Liver (tissue), 9 donors: ENCODE data around the gene SMIM7. TPM values are rescaled to one million over a fixed set of nuclear protein-coding genes. Genes with fewer than 3 reads are reported as not detected.

ENCODE experiments used
- DNase-seq: peaks from one replicate; pipeline ENCODE4 v3.0.0-alpha.2; 2017; ENCODE audit warnings: low spot score
- H3K27ac ChIP-seq, 2 donors: one replicate each; pipeline ENCODE4 v1.7.0; 2013; ENCODE audit warnings: inconsistent platforms in 2 of 2, low read length in 2 of 2, control low read depth in 1 of 2, low read depth in 1 of 2, mild to moderate bottlenecking in 1 of 2
- H3K27me3 ChIP-seq, 4 donors: one replicate each; pipeline versions ENCODE4 v1.6.1 to v1.7.0; 2013; ENCODE audit warnings: low read length in 3 of 4, inconsistent platforms in 1 of 4, mild to moderate bottlenecking in 1 of 4, moderate library complexity in 1 of 4; ENCODE audit not compliant: control insufficient read depth in 4 of 4, insufficient read depth in 4 of 4
- H3K36me3 ChIP-seq, 4 donors: one replicate each; pipeline versions ENCODE4 v1.6.1 to v1.7.0; 2013; ENCODE audit warnings: low read length in 3 of 4, mild to moderate bottlenecking in 3 of 4, low read depth in 1 of 4, moderate library complexity in 1 of 4; ENCODE audit not compliant: control insufficient read depth in 4 of 4, insufficient read depth in 3 of 4
- H3K4me1 ChIP-seq, 4 donors: one replicate each; pipeline versions ENCODE4 v1.6.1 to v1.7.0; 2013; ENCODE audit warnings: low read length in 3 of 4, mild to moderate bottlenecking in 3 of 4, moderate library complexity in 1 of 4; ENCODE audit not compliant: control insufficient read depth in 4 of 4, insufficient read depth in 4 of 4
- H3K4me3 ChIP-seq, 3 donors: one replicate each; pipeline versions ENCODE4 v1.6.1 to v1.7.0; 2013; ENCODE audit warnings: low read length in 3 of 3, control low read depth in 1 of 3, low read depth in 1 of 3, mild to moderate bottlenecking in 1 of 3
- H3K9ac ChIP-seq, 2 donors: one replicate each; pipeline ENCODE4 v1.7.0; 2013; ENCODE audit warnings: low read length in 2 of 2, mild to moderate bottlenecking in 2 of 2, moderate library complexity in 2 of 2, control low read depth in 1 of 2, low read depth in 1 of 2
- H3K9me3 ChIP-seq, 4 donors: one replicate each; pipeline versions ENCODE4 v1.6.1 to v1.7.0; 2013; ENCODE audit warnings: low read length in 3 of 4; ENCODE audit not compliant: control insufficient read depth in 4 of 4
- EGR1 ChIP-seq, 2 donors: IDR thresholded peaks; 2 replicates each; pipeline ENCODE4 v1.6.1; 2016 to 2018; ENCODE audit warnings: antibody characterized with exemption in 2 of 2, low read depth in 2 of 2
- FOXA1 ChIP-seq: IDR thresholded peaks from 2 replicates; pipeline ENCODE4 v1.6.1; 2016; ENCODE audit warnings: antibody characterized with exemption
- FOXA2 ChIP-seq: IDR thresholded peaks from 2 replicates; pipeline ENCODE4 v1.6.1; 2016; ENCODE audit warnings: antibody characterized with exemption
- GABPA ChIP-seq, 2 donors: IDR thresholded peaks in 1 of 2; conservative IDR thresholded peaks in 1 of 2; 2 replicates each; pipeline ENCODE4 v1.6.1; 2016; ENCODE audit warnings: antibody characterized with exemption in 2 of 2, mild to moderate bottlenecking in 1 of 2, moderate library complexity in 1 of 2
- HNF4A ChIP-seq, 2 donors: conservative IDR thresholded peaks; 2 replicates each; pipeline ENCODE4 v1.6.1; 2016; ENCODE audit warnings: antibody characterized with exemption in 2 of 2, mild to moderate bottlenecking in 2 of 2
- HNF4G ChIP-seq: IDR thresholded peaks from 2 replicates; pipeline ENCODE4 v1.6.1; 2016; ENCODE audit warnings: antibody characterized with exemption
- JUND ChIP-seq, 2 donors: IDR thresholded peaks; 2 replicates each; pipeline ENCODE4 v1.6.1; 2016; ENCODE audit warnings: antibody characterized with exemption in 2 of 2
- NR2F2 ChIP-seq: IDR thresholded peaks from 2 replicates; pipeline ENCODE4 v1.6.1; 2016; ENCODE audit warnings: antibody characterized with exemption
- RAD21 ChIP-seq, 2 donors: IDR thresholded peaks; 2 replicates each; pipeline ENCODE4 v1.6.1; 2016; ENCODE audit warnings: antibody characterized with exemption in 2 of 2, mild to moderate bottlenecking in 2 of 2
- RXRA ChIP-seq, 2 donors: IDR thresholded peaks; 2 replicates each; pipeline ENCODE4 v1.6.1; 2017 to 2018; ENCODE audit warnings: antibody characterized with exemption in 2 of 2, mild to moderate bottlenecking in 1 of 2
- SP1 ChIP-seq: IDR thresholded peaks from 2 replicates; pipeline ENCODE4 v1.6.1; 2018; ENCODE audit warnings: antibody characterized with exemption, mild to moderate bottlenecking
- TAF1 ChIP-seq: conservative IDR thresholded peaks from 2 replicates; pipeline ENCODE4 v1.6.1; 2016; ENCODE audit warnings: antibody characterized with exemption, mild to moderate bottlenecking
- YY1 ChIP-seq: IDR thresholded peaks from 2 replicates; pipeline ENCODE4 v1.6.1; 2016; ENCODE audit warnings: antibody characterized with exemption, mild to moderate bottlenecking
- WGBS: extraction: QIAGEN DNeasy Blood & Tissue Kit; methylation state at CpG from one replicate; pipeline ENCODE4 v1.1.7; 2013; 5-methylcytosine and 5-hydroxymethylcytosine counted together
- polyA plus RNA-seq, 2 donors: library from polyadenylated mRNA; stranded (reverse) in 1 of 2; unstranded in 1 of 2; fragments of 200-250 nt in 1 of 2; fragments of >200 nt in 1 of 2; fragmentation: Nextera tagmentation in 1 of 2; extraction: Ambion mirVana in 1 of 2; gene quantifications; one replicate each; pipeline versions ENCODE4 v1.2.1 to v1.2.3, GENCODE V29; 2013 to 2015
- total RNA-seq, 2 donors: library from RNA; depleted of rRNA; stranded (reverse); fragments of >200 nt; gene quantifications; one replicate each; pipeline ENCODE4 v1.2.3, GENCODE V29; 2014
- TF ChIP-seq, protein P1 (sequence below): IDR thresholded peaks from 2 replicates; pipeline ENCODE4 v1.6.1; 2016; ENCODE audit warnings: antibody characterized with exemption, mild to moderate bottlenecking
- TF ChIP-seq, protein P2 (sequence below): fragments of 150-350 bp; IDR thresholded peaks from 2 replicates; pipeline ENCODE4 v1.5.1; 2017; ENCODE audit warnings: improper control_type of control experiment, low read depth, low read length; ENCODE audit not compliant: missing input control
- TF ChIP-seq, protein P3 (sequence below): IDR thresholded peaks from 2 replicates; pipeline ENCODE4 v1.6.1; 2016; ENCODE audit warnings: antibody characterized with exemption
- TF ChIP-seq, protein P4 (sequence below): IDR thresholded peaks from 2 replicates; pipeline ENCODE4 v1.6.1; 2016; ENCODE audit warnings: antibody characterized with exemption
- TF ChIP-seq, protein P5 (sequence below): IDR thresholded peaks from 2 replicates; pipeline ENCODE4 v1.6.1; 2016; ENCODE audit warnings: antibody characterized with exemption
- donor health status: healthy.
- donor health status: healthy.
- donor health status: healthy.
- donor health status: healthy.
- donor health status: healthy.

The SMIM7 gene
- total and polyA plus RNA-seq, 4 donors, result 35.2 to 81.8 (median 46.9) TPM

DNA sequence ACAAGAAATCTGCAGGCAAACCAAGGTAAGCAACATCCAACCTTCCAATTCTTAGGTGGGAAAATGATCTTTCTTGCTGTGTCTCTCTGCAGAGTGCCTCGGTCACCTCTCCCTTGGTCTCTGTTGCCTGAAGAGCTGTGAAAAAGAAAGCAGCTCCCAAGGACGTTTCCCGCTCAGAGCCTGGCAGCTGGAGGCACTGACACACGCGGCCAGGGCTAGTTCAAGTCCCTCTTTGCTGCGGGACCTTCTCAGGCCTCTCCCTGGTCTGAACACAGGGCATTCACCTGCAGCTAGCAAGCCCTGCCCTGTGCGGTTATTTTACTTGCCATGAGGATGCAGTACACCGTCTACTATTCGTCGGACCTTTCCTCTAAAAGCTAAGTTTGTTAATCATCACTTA lies 35.7 kb downstream of the SMIM7 start:
- 85% methylated on average over 10 of the region's 10 CpGs for WGBS
- Histone ChIP-seq H3K9me3 (no peaks in the 10 kb centered on the region), H3K9ac (no peak overlapping the region), H3K4me3 (no peak overlapping the region), H3K36me3 (peaks cover 0 to 7% (median 3%) of the 10 kb centered on the region in 4 donors), H3K27ac (no peak overlapping the region), H3K4me1 (peaks cover 2 to 46% (median 35%) of the 10 kb centered on the region in 4 donors), H3K27me3 (no peaks in the 10 kb centered on the region)
- TF ChIP-seq TAF1 (no peak), GABPA (IDR thresholded peaks at IDR 0.05 in 1 of 2, conservative IDR thresholded peaks at IDR 0.05 in 1 of 2) (no peak), FOXA2 (no peak), NR2F2 (no peak), FOXA1 (no peak), RAD21 (IDR thresholded peaks at IDR 0.05) (no peak), YY1 (no peak), HNF4G (no peak)
- TF ChIP-seq, protein P1, sequence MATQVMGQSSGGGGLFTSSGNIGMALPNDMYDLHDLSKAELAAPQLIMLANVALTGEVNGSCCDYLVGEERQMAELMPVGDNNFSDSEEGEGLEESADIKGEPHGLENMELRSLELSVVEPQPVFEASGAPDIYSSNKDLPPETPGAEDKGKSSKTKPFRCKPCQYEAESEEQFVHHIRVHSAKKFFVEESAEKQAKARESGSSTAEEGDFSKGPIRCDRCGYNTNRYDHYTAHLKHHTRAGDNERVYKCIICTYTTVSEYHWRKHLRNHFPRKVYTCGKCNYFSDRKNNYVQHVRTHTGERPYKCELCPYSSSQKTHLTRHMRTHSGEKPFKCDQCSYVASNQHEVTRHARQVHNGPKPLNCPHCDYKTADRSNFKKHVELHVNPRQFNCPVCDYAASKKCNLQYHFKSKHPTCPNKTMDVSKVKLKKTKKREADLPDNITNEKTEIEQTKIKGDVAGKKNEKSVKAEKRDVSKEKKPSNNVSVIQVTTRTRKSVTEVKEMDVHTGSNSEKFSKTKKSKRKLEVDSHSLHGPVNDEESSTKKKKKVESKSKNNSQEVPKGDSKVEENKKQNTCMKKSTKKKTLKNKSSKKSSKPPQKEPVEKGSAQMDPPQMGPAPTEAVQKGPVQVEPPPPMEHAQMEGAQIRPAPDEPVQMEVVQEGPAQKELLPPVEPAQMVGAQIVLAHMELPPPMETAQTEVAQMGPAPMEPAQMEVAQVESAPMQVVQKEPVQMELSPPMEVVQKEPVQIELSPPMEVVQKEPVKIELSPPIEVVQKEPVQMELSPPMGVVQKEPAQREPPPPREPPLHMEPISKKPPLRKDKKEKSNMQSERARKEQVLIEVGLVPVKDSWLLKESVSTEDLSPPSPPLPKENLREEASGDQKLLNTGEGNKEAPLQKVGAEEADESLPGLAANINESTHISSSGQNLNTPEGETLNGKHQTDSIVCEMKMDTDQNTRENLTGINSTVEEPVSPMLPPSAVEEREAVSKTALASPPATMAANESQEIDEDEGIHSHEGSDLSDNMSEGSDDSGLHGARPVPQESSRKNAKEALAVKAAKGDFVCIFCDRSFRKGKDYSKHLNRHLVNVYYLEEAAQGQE, result no peak
- TF ChIP-seq, protein P2, sequence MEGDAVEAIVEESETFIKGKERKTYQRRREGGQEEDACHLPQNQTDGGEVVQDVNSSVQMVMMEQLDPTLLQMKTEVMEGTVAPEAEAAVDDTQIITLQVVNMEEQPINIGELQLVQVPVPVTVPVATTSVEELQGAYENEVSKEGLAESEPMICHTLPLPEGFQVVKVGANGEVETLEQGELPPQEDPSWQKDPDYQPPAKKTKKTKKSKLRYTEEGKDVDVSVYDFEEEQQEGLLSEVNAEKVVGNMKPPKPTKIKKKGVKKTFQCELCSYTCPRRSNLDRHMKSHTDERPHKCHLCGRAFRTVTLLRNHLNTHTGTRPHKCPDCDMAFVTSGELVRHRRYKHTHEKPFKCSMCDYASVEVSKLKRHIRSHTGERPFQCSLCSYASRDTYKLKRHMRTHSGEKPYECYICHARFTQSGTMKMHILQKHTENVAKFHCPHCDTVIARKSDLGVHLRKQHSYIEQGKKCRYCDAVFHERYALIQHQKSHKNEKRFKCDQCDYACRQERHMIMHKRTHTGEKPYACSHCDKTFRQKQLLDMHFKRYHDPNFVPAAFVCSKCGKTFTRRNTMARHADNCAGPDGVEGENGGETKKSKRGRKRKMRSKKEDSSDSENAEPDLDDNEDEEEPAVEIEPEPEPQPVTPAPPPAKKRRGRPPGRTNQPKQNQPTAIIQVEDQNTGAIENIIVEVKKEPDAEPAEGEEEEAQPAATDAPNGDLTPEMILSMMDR, result no peak
- no peak for DNase-seq

DNA sequence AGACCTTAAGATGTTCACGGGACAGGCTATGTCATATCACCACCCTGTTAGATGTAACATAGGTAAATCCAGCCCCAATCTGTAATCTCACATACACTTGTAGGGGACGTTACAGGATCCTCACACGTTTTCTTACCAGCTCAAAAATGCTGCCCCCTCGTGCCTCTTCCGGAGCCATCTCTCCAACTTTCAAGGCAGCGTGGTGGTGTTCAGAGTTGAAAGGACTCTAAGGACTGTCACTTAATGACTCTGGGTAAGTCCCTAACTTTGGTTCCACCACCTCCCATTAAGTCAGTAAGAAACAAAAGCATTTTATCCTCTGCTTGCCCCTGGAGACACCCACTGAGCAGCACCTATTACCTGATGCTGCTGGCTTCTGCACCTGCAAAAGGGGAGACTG lies 36.4 kb downstream of the SMIM7 start:
- no peak for DNase-seq
- H3K36me3 ChIP-seq, result peaks cover 0 to 7% (median 3%) of the 10 kb centered on the region in 4 donors
- H3K4me3 ChIP-seq, result no peak overlapping the region
- no peak overlapping the region for H3K9ac ChIP-seq
- no peak overlapping the region for H3K27ac ChIP-seq
- no peak for TF ChIP-seq TAF1
- TF ChIP-seq, protein P2, result no peak
- TF ChIP-seq, protein P3, sequence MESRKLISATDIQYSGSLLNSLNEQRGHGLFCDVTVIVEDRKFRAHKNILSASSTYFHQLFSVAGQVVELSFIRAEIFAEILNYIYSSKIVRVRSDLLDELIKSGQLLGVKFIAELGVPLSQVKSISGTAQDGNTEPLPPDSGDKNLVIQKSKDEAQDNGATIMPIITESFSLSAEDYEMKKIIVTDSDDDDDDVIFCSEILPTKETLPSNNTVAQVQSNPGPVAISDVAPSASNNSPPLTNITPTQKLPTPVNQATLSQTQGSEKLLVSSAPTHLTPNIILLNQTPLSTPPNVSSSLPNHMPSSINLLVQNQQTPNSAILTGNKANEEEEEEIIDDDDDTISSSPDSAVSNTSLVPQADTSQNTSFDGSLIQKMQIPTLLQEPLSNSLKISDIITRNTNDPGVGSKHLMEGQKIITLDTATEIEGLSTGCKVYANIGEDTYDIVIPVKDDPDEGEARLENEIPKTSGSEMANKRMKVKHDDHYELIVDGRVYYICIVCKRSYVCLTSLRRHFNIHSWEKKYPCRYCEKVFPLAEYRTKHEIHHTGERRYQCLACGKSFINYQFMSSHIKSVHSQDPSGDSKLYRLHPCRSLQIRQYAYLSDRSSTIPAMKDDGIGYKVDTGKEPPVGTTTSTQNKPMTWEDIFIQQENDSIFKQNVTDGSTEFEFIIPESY, result no peak
- no peak for TF ChIP-seq NR2F2
- TF ChIP-seq, protein P1, result no peak
- TF ChIP-seq HNF4A (conservative IDR thresholded peaks at IDR 0.05), result no peak
- no peak for TF ChIP-seq FOXA2
- no peak for TF ChIP-seq RAD21 (IDR thresholded peaks at IDR 0.05)
- no peak for TF ChIP-seq JUND (IDR thresholded peaks at IDR 0.05)
- TF ChIP-seq GABPA (IDR thresholded peaks at IDR 0.05 in 1 of 2, conservative IDR thresholded peaks at IDR 0.05 in 1 of 2), result no peak
- TF ChIP-seq EGR1 (IDR thresholded peaks at IDR 0.05; ENCODE audit: low read depth in 2 of 2), result no peak
- TF ChIP-seq YY1, result no peak
- TF ChIP-seq RXRA (IDR thresholded peaks at IDR 0.05), result no peak
- TF ChIP-seq, protein P4, sequence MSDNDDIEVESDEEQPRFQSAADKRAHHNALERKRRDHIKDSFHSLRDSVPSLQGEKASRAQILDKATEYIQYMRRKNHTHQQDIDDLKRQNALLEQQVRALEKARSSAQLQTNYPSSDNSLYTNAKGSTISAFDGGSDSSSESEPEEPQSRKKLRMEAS, result no peak
- no peak for TF ChIP-seq SP1
- no peak for TF ChIP-seq HNF4G
- TF ChIP-seq FOXA1, result no peak
- TF ChIP-seq, protein P5, sequence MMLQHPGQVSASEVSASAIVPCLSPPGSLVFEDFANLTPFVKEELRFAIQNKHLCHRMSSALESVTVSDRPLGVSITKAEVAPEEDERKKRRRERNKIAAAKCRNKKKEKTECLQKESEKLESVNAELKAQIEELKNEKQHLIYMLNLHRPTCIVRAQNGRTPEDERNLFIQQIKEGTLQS, result no peak
- no peaks in the 10 kb centered on the region for H3K9me3 ChIP-seq
- peaks cover 2 to 40% (median 31%) of the 10 kb centered on the region in 4 donors for H3K4me1 ChIP-seq
- WGBS, result 88% methylated on average over 6 of the region's 6 CpGs
- H3K27me3 ChIP-seq, result no peaks in the 10 kb centered on the region
